NB4 (cell line): Measurements from ENCODE around the gene VWCE.

Source experiments
- MYC ChIP-seq: IDR thresholded peaks from 2 replicates; pipeline ENCODE4 v1.6.1; 2011; ENCODE audit warnings: low read depth, low read length
- POLR2A ChIP-seq: IDR thresholded peaks from 2 replicates; pipeline ENCODE4 v1.6.1; 2011; ENCODE audit warnings: mild to moderate bottlenecking; ENCODE audit not compliant: insufficient read length; ENCODE audit errors: extremely low read depth
- TF ChIP-seq, protein P1 (sequence below): IDR thresholded peaks from one replicate; pipeline ENCODE4 v1.5.1; 2012; ENCODE audit warnings: low read depth, low read length

DNA sequence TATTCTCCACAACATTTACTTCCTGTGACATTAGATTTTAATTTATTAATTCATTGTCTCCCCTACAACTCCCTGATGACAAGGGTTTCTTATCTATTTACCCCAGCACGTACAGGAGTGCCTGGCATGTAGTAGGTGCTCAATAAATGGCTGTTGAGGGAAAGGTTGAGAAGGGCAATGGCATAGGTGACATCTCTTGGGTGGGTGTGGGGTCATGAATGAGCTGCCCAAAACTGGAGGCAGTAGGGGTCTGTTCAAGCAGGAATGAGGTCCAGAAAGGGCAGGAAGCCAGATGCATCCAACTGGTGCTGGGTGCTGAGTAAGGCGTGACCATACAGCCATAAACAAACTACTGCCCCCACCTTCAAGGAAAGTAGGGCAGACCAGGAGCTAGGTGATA lies 2.8 kb downstream of the VWCE start:
- TF ChIP-seq, protein P1, sequence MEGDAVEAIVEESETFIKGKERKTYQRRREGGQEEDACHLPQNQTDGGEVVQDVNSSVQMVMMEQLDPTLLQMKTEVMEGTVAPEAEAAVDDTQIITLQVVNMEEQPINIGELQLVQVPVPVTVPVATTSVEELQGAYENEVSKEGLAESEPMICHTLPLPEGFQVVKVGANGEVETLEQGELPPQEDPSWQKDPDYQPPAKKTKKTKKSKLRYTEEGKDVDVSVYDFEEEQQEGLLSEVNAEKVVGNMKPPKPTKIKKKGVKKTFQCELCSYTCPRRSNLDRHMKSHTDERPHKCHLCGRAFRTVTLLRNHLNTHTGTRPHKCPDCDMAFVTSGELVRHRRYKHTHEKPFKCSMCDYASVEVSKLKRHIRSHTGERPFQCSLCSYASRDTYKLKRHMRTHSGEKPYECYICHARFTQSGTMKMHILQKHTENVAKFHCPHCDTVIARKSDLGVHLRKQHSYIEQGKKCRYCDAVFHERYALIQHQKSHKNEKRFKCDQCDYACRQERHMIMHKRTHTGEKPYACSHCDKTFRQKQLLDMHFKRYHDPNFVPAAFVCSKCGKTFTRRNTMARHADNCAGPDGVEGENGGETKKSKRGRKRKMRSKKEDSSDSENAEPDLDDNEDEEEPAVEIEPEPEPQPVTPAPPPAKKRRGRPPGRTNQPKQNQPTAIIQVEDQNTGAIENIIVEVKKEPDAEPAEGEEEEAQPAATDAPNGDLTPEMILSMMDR: no peak
- TF ChIP-seq MYC (no peak), POLR2A (no peak)
